ENCODE results near the gene CARD19.

Gene CARD19

DNA sequence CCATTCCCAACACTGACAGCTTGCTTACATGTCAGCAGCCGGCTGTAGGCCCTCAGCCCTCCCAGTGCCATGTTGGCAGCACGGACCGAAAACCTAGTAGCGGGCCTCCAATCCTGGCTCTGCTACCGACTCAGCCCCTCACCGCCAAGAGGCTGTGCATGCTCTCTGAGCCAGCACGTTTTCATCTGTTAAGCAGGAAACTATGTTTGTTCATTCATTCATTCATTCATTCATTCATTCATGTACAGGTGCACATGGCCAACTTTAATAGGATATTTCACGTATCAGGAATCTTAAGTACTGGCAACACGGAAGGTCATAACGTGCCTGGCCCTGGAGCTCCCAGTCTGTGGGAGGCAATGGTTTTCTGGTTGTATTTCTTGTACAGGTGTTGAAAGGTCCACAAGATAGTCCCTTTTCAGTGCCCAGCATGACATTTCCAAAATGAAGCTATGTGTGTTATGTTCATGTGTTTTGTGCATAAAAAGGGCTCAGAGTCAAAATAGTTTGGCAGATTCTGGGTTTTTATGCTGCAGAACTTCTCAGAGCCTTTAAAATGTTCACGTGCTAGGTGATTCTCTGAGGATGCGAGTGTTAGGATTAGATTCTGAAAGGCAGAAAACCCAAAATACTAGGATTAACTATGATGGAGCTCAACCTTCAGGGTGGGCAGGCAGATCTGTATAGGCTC, 19.8 kb upstream of the CARD19 start:
- TF ChIP-seq, protein P1, sequence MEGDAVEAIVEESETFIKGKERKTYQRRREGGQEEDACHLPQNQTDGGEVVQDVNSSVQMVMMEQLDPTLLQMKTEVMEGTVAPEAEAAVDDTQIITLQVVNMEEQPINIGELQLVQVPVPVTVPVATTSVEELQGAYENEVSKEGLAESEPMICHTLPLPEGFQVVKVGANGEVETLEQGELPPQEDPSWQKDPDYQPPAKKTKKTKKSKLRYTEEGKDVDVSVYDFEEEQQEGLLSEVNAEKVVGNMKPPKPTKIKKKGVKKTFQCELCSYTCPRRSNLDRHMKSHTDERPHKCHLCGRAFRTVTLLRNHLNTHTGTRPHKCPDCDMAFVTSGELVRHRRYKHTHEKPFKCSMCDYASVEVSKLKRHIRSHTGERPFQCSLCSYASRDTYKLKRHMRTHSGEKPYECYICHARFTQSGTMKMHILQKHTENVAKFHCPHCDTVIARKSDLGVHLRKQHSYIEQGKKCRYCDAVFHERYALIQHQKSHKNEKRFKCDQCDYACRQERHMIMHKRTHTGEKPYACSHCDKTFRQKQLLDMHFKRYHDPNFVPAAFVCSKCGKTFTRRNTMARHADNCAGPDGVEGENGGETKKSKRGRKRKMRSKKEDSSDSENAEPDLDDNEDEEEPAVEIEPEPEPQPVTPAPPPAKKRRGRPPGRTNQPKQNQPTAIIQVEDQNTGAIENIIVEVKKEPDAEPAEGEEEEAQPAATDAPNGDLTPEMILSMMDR (tag by site-specific recombination; IDR thresholded peaks at IDR 0.05), result no peak
- TF ChIP-seq ZNF239 (tag by site-specific recombination; IDR thresholded peaks at IDR 0.05), result 0 out of 2 replicates have a peak, but pooled peaks have one; percentile 36
- CTCF ChIA-PET, result interaction anchor here (0.6 to 1.0 kb wide), 2 partner anchors 9 to 73 kb away, joined by 3 read pairs; no protein-coding TSS in a partner anchor
- peaks cover 5% of the 10 kb centered on the region; the same call in 1 of the 2 replicates for H3K4me1 ChIP-seq (ENCODE audit: control insufficient read depth, insufficient read depth, low read length)
- H3K27ac ChIP-seq (ENCODE audit: extremely low read depth, low read depth, low read length), result no peak overlapping the region
- H3K36me3 ChIP-seq (ENCODE audit: control insufficient read depth in 2 of 2, insufficient read depth in 1 of 2, low read length in 2 of 2), result no peaks in the 10 kb centered on the region
- no peak overlapping the region for H3K4me3 ChIP-seq (ENCODE audit: low read depth, low read length)
- H3K9me3 ChIP-seq (ENCODE audit: control insufficient read depth, insufficient read depth, low read depth, low read length), result no peaks in the 10 kb centered on the region
- POLR2A ChIA-PET, result interaction anchor here (0.5 to 1.6 kb wide), 2 partner anchors 10 to 19 kb away, joined by 4 to 6 read pairs; partner anchors contain the start of gene CARD19

DNA sequence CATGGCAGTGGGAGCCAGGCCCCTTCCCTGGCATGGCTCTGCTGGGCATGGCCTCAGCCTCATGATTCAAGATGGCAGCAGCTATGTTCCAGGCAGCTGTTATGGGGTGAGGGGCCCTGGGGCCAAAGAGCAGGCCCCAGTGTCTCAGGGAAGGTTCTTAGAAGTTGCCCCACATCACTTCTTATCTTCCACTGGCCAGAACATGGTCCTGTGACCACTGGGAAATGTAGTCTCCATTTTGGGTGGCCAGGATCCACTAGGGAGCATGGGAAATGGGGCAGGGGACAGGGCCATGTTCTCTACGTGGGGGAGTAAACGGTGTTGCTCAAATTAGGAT, 19.3 kb upstream of the CARD19 start:
- Histone ChIP-seq H3K4me1 (ENCODE audit: control insufficient read depth, insufficient read depth, low read length) (peaks cover 5% of the 10 kb centered on the region; the same call in 1 of the 2 replicates), H3K4me3 (ENCODE audit: low read depth, low read length) (no peak overlapping the region), H3K36me3 (ENCODE audit: control insufficient read depth in 2 of 2, insufficient read depth in 1 of 2, low read length in 2 of 2) (no peaks in the 10 kb centered on the region), H3K27ac (ENCODE audit: extremely low read depth, low read depth, low read length) (no peak overlapping the region), H3K9me3 (ENCODE audit: control insufficient read depth, insufficient read depth, low read depth, low read length) (no peaks in the 10 kb centered on the region)
- CTCF ChIA-PET, result interaction anchor here (0.6 kb wide), 1 partner anchor 8 kb away, joined by 3 read pairs; no protein-coding TSS in a partner anchor
- POLR2A ChIA-PET, result interaction anchor here (0.5 kb wide), 1 partner anchor 10 kb away, joined by 6 read pairs; no protein-coding TSS in a partner anchor
- TF ChIP-seq ZNF707 (tag by site-specific recombination; IDR thresholded peaks at IDR 0.05), result no peak
- TF ChIP-seq ZNF521 (tag by site-specific recombination; IDR thresholded peaks at IDR 0.05), result no peak
- TF ChIP-seq ZFP69B (tag by site-specific recombination; IDR thresholded peaks at IDR 0.05), result no peak
- TF ChIP-seq ZNF530 (tag by site-specific recombination; IDR thresholded peaks at IDR 0.05; ENCODE audit: low read depth), result no peak
- no peak for TF ChIP-seq ZNF398 (tag by site-specific recombination; IDR thresholded peaks at IDR 0.05)
- no peak for TF ChIP-seq ZNF658 (tag by site-specific recombination; IDR thresholded peaks at IDR 0.05)
- no peak for TF ChIP-seq ZNF324 (tag by site-specific recombination; IDR thresholded peaks at IDR 0.05)
- TF ChIP-seq ZSCAN23 (tag by site-specific recombination; IDR thresholded peaks at IDR 0.05), result no peak
- no peak for TF ChIP-seq RBAK (tag by site-specific recombination; IDR thresholded peaks at IDR 0.05)
- TF ChIP-seq BCL11A (tag by site-specific recombination; IDR thresholded peaks at IDR 0.05; ENCODE audit: low read depth), result no peak
- TF ChIP-seq ZNF76 (tag by site-specific recombination; IDR thresholded peaks at IDR 0.05; ENCODE audit: borderline replicate concordance, low read depth), result no peak
- no peak for TF ChIP-seq ZXDB (tag by site-specific recombination; IDR thresholded peaks at IDR 0.05)
- TF ChIP-seq ZNF560 (tag by site-specific recombination; IDR thresholded peaks at IDR 0.05; ENCODE audit: borderline replicate concordance), result no peak
- no peak for TF ChIP-seq ZNF639 (tag by site-specific recombination; IDR thresholded peaks at IDR 0.05)
- TF ChIP-seq, protein P2, sequence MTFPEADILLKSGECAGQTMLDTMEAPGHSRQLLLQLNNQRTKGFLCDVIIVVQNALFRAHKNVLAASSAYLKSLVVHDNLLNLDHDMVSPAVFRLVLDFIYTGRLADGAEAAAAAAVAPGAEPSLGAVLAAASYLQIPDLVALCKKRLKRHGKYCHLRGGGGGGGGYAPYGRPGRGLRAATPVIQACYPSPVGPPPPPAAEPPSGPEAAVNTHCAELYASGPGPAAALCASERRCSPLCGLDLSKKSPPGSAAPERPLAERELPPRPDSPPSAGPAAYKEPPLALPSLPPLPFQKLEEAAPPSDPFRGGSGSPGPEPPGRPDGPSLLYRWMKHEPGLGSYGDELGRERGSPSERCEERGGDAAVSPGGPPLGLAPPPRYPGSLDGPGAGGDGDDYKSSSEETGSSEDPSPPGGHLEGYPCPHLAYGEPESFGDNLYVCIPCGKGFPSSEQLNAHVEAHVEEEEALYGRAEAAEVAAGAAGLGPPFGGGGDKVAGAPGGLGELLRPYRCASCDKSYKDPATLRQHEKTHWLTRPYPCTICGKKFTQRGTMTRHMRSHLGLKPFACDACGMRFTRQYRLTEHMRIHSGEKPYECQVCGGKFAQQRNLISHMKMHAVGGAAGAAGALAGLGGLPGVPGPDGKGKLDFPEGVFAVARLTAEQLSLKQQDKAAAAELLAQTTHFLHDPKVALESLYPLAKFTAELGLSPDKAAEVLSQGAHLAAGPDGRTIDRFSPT (tag by site-specific recombination; IDR thresholded peaks at IDR 0.05), result no peak
- TF ChIP-seq ZNF184 (tag by site-specific recombination; IDR thresholded peaks at IDR 0.05), result no peak
- TF ChIP-seq ZNF514 (tag by site-specific recombination; IDR thresholded peaks at IDR 0.05), result no peak
- TF ChIP-seq, protein P3, sequence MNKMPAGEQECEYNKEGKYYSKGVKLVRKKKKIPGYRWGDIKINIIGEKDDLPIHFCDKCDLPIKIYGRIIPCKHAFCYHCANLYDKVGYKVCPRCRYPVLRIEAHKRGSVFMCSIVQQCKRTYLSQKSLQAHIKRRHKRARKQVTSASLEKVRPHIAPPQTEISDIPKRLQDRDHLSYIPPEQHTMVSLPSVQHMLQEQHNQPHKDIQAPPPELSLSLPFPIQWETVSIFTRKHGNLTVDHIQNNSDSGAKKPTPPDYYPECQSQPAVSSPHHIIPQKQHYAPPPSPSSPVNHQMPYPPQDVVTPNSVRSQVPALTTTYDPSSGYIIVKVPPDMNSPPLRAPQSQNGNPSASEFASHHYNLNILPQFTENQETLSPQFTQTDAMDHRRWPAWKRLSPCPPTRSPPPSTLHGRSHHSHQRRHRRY (tag by site-specific recombination; IDR thresholded peaks at IDR 0.05), result no peak

Data from HEK293 (cell line).